Right ventricle myocardium superior (tissue), 1 donor: ENCODE measurements around the gene ECEL1. TPM values are rescaled to one million over a fixed set of nuclear protein-coding genes. Genes with fewer than 3 reads are reported as not detected.
A peak's percentile ranks its signal among the peaks of the same experiment; 100 is the strongest.
"Not testable (repeated sequence)": the region's sequence is repeated elsewhere in the genome, so short reads cannot be mapped to it uniquely, and the experiment has no call there.

Experiments used
- ATAC-seq: fragments of 200-7000 bp; cut with Tn5 transposase; one replicate; pipeline ENCODE4 v1.9.1; 2020; ENCODE audit warnings: mild to moderate bottlenecking; ENCODE audit not compliant: poor library complexity
- DNase-seq: peaks from one replicate; pipeline ENCODE4 v3.0.0-alpha.2; 2020
- intact Hi-C: fragments of 100-400 bp; cut with DNase I; formaldehyde crosslinking; loops from one replicate; pipeline ENCODE4 v1.11.2; 2022
- long read RNA-seq: library from polyadenylated mRNA; unstranded; transcript quantifications from one replicate; pipeline ENCODE4 v2.0.0, GENCODE V29; 2021
- total RNA-seq: library from RNA; stranded (reverse); fragmentation: NEBNext Ultra II Directional; extraction: Animal tissue kit (Norgen Biotek cat#: 25700); gene quantifications from one replicate; pipeline ENCODE4 v1.2.1, GENCODE V29; 2021
- donor health status: DM: no; HTN: yes; CAD: no; lungs with severe emphysema.

The ECEL1 gene, protein sequence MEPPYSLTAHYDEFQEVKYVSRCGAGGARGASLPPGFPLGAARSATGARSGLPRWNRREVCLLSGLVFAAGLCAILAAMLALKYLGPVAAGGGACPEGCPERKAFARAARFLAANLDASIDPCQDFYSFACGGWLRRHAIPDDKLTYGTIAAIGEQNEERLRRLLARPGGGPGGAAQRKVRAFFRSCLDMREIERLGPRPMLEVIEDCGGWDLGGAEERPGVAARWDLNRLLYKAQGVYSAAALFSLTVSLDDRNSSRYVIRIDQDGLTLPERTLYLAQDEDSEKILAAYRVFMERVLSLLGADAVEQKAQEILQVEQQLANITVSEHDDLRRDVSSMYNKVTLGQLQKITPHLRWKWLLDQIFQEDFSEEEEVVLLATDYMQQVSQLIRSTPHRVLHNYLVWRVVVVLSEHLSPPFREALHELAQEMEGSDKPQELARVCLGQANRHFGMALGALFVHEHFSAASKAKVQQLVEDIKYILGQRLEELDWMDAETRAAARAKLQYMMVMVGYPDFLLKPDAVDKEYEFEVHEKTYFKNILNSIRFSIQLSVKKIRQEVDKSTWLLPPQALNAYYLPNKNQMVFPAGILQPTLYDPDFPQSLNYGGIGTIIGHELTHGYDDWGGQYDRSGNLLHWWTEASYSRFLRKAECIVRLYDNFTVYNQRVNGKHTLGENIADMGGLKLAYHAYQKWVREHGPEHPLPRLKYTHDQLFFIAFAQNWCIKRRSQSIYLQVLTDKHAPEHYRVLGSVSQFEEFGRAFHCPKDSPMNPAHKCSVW
- total RNA-seq = not detected
- long read RNA-seq = 0 reads

DNA sequence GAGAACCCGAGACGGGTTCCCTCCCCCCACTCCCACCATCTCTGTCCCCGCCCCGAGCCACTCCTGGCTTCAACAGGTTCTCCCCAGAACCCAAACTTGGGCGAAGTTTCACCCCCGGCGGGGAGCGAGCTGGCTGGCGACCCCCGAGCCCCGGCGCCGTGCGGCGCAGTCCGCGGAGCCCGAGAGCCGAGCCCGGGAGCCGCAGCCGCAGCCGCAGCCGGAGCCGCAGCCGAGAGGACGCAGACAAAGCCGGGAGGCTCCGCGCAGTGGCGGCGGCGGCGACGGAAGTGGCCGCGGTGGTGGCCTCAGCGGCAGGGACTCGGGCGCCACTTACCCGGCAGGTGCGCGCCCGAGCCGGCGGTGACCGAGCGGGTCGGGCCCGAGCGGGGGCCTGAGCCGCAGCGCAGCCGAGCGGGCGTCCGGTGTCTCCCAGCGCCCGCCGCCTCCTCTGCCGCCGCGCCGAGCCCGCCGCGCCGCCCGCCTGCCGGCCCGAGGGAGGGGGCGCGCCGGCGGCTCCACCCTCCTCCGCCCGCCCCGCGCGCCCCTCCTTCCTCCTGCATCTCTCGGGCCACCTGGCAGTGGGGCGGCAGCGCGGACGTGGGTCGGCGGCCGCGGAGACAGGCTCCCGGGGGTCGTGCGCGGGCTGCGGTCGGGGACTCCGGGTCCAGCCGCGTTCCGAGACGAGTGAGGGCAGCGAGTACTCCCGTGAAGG is at the start of gene ECEL1:
TSS of gene ECEL1 (minus strand) at position 450 of the 712 bp plus-strand sequence. CDS start 1,181 bp downstream, outside the sequence.
- DNase-seq (peak; percentile 13), ATAC-seq (no peak)
- intact Hi-C loops = no loop called here

DNA sequence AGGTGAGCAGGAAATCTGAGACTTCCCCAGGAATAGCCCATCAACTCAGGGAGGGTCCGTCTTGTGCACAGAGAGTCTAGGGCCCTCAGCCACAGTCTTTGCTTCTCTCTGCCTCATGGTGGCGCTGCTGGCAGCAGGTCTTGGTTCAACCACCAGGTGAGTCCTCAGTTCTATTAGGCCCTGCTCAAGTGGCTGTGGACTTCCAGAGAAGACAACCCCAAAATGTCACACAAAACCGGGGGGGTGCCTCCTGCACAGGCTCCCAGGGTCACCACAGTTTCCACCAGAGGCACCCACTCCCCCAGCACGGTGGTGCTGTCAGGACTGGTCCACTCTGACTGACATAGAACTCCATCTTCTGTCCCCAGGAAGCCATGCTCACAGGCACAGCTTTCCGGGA is 49.4 kb upstream of the ECEL1 start:
- DNase-seq (peak; percentile 35), ATAC-seq (peak; percentile 23)
- intact Hi-C loops = no loop called here

DNA sequence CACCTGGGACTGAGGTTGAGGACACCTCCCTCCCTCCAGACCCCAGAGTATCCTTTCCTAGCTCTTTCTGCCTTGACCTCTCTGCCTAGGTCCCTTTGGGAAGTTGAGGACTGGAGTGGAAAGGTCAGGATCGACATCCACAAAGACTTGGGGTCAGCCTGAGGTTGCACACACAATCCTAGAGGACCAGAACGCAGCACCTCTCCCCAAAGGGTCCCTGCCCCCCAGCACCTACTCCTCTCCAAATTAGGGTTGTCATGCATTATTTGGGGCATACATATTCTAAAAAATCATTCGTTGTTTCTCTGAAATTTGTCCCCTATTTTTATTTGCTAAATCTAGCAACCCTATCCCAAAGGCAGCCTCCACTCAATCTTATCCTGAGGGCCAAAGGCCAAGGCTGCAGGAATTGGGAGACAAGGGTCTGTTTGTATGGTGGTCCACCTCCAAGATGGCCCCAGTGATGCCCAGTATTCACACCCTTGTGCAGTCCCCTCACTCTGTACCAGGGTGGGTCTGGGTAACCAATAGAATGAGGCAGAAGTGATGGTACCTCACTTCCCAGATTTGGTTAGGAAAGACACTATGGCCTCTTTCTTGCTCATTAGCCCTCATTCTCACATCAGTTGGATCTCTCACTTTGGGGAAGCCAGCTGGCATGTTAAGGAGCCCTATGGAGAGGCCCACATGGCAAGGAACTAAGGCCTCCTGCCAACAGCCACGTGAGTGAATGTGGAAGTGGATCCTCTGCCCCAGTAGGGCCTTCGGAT is 48.3 kb upstream of the ECEL1 start:
- intact Hi-C loops = no loop called here
- ATAC-seq (no peak), DNase-seq (no peak)

DNA sequence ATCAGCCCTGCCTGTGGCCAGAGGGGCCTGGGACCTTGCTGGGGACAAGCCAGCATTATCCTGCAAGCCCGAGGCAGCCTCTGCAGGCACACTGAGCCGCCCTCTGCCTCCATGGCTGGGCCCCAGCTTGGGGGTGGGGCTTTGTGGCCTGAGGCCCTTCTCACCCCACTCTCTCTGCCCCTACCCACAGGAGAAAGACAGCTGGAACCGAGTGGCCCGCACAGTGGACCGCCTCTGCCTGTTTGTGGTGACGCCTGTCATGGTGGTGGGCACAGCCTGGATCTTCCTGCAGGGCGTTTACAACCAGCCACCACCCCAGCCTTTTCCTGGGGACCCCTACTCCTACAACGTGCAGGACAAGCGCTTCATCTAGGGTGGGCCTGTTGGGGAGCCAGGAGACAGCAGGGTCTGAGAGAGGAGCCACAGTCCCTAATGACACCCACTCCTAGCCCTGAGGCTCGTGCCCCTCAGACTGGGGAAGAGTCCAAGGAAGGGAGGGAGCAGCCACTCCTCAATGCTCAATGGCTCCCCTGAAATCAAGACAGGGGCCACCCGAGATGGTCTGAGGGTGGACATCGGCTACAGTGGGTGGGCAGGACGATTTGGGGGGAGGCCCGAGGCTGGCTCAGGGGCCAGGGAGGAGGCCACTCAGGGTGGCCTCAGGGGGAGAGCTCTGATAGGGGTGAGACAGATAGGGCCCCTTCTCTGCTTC is 47.5 kb upstream of the ECEL1 start:
- no peak for ATAC-seq
- intact Hi-C loops = no loop called here
- DNase-seq = peak; percentile 11

DNA sequence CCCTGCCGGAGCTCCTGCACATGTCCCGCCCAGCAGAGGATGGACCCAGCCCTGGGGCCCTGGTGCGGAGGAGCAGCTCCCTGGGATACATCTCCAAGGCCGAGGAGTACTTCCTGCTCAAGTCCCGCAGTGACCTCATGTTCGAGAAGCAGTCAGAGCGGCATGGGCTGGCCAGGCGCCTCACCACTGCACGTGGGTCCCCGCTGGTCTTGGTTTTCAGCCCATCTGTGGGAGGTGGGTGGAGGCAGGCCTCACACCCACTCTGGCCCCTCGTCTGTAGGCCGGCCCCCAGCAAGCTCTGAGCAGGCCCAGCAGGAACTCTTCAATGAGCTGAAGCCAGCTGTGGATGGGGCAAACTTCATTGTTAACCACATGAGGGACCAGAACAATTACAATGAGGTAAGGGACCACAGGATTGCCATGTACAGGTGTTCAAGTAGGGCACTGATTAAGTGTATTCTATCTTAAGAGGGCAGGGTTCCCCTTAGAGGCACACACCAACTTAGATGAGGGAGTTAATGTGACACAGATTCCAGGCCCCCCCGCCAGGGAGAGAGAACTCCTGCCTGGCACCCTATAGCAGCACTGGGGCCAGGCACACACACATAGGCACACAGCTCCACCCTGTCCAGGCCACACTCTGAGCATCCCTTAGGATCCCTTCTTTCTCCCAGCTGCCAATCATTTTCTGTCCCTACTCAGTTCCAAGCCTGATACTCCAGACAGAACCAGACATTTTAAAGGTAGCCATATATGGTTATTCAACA is 46.5 kb upstream of the ECEL1 start:
- intact Hi-C loops = no loop called here
- ATAC-seq (no peak), DNase-seq (peak; percentile 40)

DNA sequence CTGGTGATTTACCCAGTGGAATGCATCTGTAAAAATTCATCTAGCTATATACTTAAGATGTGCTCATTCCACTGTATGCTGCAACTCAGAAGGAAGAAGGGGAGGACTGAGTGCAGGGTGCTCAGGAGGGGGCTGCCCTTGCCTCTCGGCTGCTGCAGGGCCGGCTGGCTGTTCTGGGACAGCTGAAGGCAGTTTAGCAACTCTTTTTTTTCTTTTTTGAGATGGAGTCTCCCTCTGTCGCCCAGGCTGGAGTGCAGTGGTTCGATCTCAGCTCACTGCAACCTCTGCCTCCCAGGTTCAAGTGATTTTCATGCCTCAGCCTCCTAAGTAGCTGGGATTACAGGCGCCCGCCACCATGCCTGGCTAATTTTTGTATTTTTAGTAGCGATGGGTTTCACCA is 45.2 kb upstream of the ECEL1 start:
- DNase-seq, intact Hi-C loops: not testable (repeated sequence)
- ATAC-seq = peak; percentile 7

DNA sequence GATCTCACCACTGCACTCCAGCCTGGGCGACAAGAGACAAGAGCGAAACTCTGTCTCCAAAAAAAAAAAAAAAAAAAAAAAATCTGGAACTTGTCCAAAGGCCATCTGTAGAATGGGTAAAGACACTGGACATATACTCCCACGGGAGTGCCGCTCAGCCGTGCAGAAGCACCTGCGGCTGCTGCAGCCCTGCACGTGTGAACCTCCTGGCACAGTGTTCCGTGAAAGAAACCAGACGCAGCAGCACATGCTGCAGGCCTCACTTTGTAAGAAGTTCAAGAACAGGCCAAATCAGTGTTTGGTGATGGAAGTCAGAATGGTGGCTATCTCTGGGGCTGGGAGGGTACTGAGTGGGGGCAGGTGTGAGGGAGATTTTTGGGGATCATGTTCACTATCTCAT is 44.8 kb upstream of the ECEL1 start:
- intact Hi-C loops = no loop called here
- ATAC-seq = peak; percentile 84
- DNase-seq = peak; percentile 55

DNA sequence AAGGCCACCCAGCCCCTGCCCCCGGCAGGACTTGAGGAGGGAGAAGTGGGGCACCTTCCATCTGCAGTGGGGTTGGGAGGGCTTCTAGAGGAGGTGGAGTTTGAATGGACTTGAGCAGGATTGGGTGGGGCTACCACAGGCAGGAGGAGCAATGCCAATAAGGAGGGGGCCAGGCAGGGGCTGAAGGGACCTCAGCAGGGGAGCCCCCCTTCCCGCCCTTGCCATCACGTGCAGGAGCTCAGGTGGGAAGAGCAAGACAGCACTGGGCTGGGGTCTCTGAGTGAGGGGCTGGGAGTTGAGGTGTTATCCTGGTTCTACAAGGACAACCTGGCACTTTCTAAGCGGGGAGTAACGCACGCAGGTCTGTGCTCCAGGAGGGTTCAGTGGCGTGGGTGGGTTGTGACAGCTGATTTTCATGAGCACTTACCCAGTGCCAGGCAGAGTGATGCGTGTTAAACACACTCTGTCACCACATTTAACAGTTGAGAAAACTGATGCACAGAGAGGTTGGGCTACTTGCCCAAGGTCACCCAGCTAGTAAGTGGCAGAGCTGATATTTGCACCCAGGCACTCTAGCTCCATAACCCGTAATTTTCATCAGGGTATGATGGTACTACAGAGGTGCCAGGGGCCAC is 43.1 kb upstream of the ECEL1 start:
- intact Hi-C loops = no loop called here
- DNase-seq (peak; percentile 18), ATAC-seq (no peak)

DNA sequence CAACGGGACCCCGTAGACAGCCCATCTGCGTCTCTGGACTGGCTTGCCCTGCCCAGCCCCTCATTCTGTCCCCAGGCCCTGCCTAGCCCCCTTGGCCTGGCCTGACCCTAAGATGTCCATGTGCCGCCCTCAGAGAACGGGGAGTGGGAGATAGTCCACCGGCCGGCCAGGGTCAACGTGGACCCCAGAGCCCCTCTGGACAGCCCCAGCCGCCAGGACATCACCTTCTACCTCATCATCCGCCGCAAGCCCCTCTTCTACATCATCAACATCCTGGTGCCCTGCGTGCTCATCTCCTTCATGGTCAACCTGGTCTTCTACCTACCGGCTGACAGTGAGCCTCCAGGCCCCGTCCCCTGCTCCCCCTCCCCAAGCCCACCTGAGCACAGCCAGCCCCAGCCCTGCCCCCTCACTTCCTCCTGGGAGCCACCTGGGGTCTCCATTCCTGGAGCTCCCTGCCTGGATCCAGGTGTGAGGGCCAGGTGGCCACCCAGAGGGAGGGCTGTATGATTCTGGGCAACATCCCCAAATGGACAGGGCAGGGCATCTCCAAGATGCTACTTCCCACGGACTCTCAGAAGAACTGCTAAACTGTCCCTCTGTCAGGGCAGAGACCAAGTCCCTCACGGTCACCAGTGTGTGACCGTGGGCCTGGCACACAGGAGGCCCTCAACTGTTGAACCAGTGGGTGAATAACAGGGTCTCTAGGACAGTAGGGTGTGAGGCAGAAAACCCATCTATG is 42.3 kb upstream of the ECEL1 start:
- DNase-seq = peak; percentile 28
- ATAC-seq = no peak
- intact Hi-C loops = no loop called here

DNA sequence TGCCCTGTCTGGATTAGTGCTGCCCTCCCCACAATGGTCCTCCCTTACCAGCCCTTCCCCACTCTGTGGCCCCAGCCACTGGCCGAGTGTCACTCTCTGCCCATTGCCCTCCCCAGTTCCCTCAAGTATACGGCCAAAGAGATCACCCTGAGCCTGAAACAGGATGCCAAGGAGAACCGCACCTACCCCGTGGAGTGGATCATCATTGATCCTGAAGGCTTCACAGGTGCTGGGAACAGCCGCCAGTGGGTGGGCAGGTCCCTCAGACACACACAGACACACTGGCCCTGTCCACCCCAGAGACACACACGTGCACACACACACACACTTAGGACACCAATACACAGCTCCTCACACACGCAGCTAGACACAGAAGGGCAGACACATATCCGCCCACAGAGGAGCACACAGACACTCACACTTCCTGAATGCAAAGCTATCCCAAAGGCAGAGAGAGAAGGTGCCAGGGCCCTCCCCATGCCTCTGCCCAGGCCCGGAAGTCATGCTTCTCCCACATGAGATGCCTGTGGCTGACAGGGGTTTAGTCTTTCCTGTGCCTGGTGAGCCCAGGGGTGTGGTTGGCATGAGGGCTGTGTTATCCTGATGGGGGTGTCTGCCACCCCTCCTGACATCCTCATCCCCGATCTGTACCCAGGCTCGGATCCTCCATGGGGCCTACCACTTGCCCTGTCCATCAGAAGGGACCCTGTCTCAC is 41.3 kb upstream of the ECEL1 start:
- intact Hi-C loops = no loop called here

DNA sequence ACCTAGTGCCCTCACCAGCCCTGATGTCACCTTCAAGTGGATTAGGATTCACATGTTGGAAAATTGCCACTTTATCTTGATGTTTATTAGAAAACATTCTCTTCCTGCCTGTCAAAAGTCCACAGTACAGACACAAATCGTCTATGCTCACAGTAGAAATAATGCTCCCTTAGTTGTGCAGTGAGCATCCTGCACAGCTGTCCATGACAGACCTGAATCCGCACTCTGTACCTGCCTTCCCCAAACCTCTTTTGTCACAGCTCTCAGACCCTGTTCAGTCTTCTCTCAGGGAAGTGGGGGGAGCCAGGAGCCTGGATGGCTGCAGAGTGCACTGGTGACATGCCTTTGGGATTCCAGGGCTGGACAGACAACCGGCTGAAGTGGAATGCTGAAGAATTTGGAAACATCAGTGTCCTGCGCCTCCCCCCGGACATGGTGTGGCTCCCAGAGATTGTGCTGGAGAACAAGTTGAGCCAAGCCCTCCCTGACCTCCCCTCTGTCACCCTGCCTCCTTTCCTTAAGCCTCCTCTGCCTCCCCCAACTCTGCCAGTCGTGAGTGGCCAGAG is 40.4 kb upstream of the ECEL1 start:
- ATAC-seq = no peak
- peak; percentile 20 for DNase-seq
- intact Hi-C loops = no loop called here

More for the DNA sequence above, 41.3 kb upstream of the ECEL1 start:
- DNase-seq (peak; percentile 19), ATAC-seq (no peak)

DNA sequence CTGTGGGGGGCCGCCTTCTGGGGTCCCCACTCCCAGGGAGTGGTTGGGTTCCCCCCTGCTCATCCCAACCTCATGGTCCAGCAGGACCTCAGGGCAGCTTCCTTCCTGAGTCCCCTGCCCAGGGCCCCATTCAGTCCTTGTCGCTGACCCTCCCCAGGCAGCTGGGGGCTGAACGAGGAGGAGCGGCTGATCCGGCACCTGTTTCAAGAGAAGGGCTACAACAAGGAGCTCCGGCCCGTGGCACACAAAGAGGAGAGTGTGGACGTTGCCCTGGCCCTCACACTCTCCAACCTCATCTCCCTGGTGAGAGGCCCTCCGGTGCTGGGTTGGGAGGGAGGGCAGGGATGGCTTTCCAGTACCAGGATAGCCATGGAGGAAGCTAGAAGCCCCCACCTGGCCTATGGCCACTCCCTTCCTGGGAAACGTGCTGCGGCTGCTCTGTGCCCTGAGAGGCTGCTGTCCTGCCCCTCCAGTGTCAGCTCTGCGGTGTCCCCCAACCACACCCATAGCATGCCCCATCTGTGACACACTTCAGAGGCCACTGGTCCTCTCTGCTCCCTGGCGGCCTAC is 38.8 kb upstream of the ECEL1 start:
- intact Hi-C loops = no loop called here
- DNase-seq (peak; percentile 33), ATAC-seq (no peak)

DNA sequence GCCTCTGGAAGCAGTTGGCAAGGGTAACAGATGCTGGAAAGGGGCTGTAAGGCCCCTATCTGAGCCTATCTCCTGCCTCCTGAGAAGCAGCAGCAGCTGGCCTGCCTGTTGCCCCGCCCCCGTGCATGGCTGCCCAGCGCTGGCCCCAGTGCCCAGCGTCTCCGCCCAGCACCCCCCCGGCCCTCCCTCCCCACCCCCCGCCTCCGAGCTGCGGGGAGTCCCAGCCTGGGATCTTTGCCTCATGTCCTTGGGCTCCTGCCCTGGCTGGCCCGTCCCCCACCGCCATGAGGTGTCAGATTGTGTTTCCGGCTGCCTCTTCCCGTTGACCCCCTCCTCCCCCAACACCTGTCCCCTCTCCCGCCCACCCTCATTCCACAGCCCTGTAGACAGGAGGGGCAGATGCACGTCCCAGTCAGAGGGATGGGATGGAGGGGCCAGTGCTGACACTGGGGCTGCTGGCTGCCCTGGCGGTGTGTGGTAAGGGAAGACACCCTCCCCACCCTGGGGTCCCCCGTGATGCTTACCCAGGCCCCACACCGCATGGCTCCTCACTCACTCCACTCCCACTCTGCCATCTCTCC is 38.2 kb upstream of the ECEL1 start, which contains the start of gene CHRND:
TSS of gene CHRND (plus strand) at position 370 of the 581 bp plus-strand sequence. CDS start at position 426, 56 bp downstream.
- peak; percentile 57 for DNase-seq
- intact Hi-C loops = no loop called here
- peak; percentile 65 for ATAC-seq

DNA sequence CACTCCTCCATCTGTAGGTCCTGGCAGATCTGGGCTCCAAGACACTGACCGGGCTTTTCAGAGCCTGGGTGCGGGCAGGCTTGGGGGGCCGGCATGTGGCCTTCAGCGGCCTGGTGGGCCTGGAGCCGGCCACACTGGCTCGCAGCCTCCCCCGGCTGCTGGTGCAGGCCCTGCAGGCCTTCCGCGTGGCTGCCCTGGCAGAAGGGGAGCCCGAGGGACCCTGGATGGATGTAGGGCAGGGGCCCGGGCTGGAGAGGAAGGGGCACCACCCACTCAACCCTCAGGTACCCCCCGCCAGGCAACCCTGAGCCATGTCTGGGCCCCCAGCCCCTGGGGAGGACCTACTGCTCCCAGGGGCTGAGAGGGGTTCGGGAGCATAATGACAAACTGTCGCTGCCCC is 37.6 kb upstream of the ECEL1 start:
- DNase-seq = peak; percentile 33
- intact Hi-C loops = no loop called here

More for the DNA sequence above, 37.6 kb upstream of the ECEL1 start:
- no peak for ATAC-seq
